ENCODE measurements around the gene OSBPL6.
A peak's percentile ranks its signal among the peaks of the same experiment; 100 is the strongest.

The OSBPL6 gene

DNA sequence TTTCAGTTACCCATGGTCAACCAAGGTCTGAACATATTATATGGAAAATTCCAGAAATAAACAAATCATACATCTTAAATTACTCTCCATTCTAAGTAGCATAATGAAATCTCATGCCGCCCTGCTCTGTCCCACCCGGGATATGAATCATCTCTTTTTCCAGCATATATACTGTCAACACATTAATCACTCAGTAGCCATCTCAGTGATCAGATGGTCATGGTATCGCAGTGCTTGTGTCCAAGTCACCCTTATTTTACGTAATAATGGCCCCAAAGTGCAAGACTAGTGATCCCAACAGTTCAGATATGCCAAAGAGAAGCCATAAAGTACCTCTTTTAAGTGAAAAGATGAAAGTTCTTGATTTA lies 43.8 kb downstream of the OSBPL6 start:
- TF ChIP-seq, protein P1, sequence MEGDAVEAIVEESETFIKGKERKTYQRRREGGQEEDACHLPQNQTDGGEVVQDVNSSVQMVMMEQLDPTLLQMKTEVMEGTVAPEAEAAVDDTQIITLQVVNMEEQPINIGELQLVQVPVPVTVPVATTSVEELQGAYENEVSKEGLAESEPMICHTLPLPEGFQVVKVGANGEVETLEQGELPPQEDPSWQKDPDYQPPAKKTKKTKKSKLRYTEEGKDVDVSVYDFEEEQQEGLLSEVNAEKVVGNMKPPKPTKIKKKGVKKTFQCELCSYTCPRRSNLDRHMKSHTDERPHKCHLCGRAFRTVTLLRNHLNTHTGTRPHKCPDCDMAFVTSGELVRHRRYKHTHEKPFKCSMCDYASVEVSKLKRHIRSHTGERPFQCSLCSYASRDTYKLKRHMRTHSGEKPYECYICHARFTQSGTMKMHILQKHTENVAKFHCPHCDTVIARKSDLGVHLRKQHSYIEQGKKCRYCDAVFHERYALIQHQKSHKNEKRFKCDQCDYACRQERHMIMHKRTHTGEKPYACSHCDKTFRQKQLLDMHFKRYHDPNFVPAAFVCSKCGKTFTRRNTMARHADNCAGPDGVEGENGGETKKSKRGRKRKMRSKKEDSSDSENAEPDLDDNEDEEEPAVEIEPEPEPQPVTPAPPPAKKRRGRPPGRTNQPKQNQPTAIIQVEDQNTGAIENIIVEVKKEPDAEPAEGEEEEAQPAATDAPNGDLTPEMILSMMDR (IDR thresholded peaks at IDR 0.05; ENCODE audit: low read depth, low read length), result no peak
- no peak for DNase-seq (ENCODE audit: extremely low read depth, low read depth)

DNA sequence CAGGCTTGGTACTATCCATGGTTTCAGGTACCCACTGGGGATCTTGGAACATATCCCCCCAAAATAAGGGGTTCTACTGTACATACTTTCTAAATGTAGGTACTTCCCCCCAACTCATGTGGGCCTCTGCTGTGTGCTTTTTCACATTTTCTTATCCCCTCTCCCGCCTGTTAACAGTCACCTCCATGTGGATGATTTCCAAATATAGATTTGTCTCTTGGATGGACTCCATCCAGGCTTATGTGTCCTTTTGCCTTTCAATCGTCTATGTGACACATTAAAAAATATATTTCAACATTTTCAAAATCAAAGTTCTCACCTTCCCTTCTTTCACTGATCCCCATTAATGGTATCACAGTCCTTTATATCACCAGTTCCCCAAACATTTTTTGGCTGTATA lies 44.4 kb downstream of the OSBPL6 start:
- TF ChIP-seq, protein P1 (IDR thresholded peaks at IDR 0.05; ENCODE audit: low read depth, low read length), result no peak
- no peak for DNase-seq (ENCODE audit: extremely low read depth, low read depth)

DNA sequence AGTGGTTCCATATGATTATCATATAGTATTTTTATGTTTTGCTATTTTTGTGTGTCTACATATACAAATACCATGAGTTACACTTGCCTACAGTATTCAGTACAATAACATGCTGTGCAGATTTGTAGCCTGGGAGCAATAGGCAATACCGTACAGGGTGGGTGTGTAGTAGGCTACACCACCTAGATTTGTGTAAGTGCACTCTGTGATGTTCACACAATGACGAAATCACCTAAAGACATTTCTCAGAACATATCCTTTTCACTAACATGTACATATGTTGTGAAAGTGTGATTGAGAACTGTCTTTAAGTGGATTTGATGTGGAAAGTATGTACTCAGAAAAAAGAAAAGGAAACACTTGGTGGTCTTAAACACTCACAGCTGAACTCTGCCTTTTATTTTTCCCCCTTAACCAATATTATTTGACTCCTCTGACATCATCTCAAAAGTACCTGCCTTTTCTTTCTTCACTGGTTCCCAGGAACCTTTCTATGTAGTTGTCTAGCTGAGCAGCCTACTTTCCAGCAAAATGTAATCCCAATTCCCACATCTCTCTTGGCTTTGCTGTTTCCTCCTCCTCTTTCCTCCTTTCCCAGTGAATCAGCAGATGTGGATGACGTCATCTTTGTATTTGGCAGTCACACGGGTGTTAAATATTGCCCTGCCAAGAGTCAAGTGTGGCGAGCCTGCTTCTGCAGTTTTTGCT lies 47.7 kb downstream of the OSBPL6 start:
- DNase-seq (ENCODE audit: extremely low read depth, low read depth), result peak; percentile 79
- TF ChIP-seq, protein P1 (IDR thresholded peaks at IDR 0.05; ENCODE audit: low read depth, low read length), result no peak

DNA sequence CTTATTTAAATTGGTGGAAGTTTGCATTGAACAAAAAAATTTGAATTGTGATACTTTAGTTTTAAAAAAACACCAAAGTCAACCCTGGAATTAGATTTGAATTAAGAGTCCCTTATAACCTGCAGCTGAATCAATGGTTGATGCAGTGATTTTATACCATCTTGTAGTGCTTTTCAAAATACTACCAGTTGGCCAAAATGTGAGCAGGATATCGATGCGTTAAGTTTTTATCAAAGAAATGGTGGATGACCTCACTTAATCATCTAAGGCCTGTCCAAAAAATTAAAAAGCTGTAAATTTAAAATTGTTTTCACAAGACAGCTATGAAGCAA lies 48.2 kb downstream of the OSBPL6 start:
- no peak for DNase-seq (ENCODE audit: extremely low read depth, low read depth)
- TF ChIP-seq, protein P1 (IDR thresholded peaks at IDR 0.05; ENCODE audit: low read depth, low read length), result no peak

DNA sequence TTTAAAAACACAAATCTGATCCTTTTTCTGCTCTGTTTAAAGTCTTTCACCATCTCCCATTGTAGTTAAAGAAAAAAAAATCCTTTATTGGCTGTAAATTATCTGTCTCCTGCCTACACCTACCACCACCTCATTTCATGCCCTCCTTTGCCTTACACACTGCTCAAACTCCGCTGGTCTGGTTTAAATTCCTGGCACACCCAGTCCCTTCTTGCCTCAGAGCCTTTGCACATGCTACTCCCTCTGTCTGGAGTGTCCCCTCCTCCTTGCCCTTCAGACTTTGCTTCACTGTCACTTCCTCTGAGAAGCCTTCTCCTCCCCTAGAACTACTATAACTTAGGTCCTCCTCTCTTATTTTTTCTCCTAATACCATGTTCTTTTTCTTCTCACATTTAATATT lies 49.6 kb downstream of the OSBPL6 start:
- DNase-seq (ENCODE audit: extremely low read depth, low read depth), result no peak
- TF ChIP-seq, protein P1 (IDR thresholded peaks at IDR 0.05; ENCODE audit: low read depth, low read length), result no peak

DNA sequence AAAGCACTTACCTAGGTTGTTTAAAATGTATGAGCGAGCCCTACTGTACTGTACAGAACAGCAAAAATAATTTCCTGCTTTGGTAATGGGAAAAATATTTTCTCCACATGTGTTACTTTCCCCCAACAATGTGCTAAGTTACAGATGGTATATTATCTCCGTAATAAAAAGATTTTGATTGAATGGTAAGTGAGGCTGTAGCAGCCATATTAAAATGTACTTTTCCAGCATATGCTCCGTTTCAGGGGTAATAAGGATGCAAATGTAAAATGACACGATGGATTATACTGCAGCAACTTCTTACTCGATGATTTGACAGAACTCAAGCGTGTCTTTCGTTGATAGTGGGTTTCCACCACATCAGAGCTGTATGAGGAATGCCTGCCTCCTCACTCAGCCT lies 50.5 kb downstream of the OSBPL6 start:
- TF ChIP-seq, protein P1 (IDR thresholded peaks at IDR 0.05; ENCODE audit: low read depth, low read length), result no peak
- DNase-seq (ENCODE audit: extremely low read depth, low read depth), result no peak

DNA sequence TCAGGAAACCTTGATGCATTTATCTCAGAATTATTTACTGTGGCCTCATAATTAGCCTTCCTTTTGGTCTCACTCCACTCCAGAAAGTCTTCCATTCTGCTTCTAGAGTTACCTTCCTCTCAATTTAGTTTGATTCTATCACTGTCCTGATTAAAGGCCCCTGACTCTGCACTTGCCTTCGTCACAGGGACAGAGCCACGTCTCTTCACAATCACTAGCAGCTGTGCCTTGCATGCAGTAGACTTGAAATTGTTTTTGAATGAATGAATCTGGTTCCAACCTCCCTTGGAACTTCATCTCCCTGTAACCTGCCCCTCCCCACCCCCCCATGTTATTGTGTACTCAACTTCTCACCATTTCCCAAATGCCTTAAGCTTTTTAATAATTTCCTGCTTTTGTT lies 52.4 kb downstream of the OSBPL6 start:
- TF ChIP-seq, protein P1 (IDR thresholded peaks at IDR 0.05; ENCODE audit: low read depth, low read length), result no peak
- no peak for DNase-seq (ENCODE audit: extremely low read depth, low read depth)

Data from AG09319 (cell line).